Measurements from ENCODE around the gene EPHA8. TPM values are rescaled to one million over a fixed set of nuclear protein-coding genes. Genes with fewer than 3 reads are reported as not detected.

The EPHA8 gene
- total RNA-seq, 1 donor from 2014 or later = not detected

DNA sequence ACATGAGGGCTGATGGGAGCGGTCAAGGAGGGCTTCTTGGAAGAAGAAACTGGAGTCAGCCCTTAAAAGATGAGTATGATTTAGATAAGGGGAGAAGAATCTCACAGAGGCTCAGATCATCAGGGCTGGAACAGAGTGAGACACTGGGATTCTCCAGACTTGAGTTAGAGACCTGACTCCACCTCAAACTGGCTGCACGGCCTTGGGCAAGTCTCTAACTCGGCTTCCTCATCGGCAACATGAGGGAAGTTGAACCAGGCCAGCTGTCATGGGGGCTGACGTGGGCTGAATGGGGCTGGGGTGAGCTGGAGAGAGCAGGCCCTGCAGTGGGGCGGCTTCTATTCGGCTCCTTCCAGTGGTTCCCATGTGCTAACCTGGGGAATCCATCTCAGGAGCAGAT is 82.6 kb downstream of the EPHA8 start:
- H3K27me3 ChIP-seq = peaks cover 9% of the 10 kb centered on the region
- no peaks in the 10 kb centered on the region for H3K9me3 ChIP-seq
- H3K4me3 ChIP-seq = peak overlapping the region; percentile 34
- no peaks in the 10 kb centered on the region for H3K36me3 ChIP-seq
- TF ChIP-seq, protein P1, sequence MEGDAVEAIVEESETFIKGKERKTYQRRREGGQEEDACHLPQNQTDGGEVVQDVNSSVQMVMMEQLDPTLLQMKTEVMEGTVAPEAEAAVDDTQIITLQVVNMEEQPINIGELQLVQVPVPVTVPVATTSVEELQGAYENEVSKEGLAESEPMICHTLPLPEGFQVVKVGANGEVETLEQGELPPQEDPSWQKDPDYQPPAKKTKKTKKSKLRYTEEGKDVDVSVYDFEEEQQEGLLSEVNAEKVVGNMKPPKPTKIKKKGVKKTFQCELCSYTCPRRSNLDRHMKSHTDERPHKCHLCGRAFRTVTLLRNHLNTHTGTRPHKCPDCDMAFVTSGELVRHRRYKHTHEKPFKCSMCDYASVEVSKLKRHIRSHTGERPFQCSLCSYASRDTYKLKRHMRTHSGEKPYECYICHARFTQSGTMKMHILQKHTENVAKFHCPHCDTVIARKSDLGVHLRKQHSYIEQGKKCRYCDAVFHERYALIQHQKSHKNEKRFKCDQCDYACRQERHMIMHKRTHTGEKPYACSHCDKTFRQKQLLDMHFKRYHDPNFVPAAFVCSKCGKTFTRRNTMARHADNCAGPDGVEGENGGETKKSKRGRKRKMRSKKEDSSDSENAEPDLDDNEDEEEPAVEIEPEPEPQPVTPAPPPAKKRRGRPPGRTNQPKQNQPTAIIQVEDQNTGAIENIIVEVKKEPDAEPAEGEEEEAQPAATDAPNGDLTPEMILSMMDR (IDR thresholded peaks at IDR 0.05) = no peak
- peaks cover 4% of the 10 kb centered on the region for H3K4me1 ChIP-seq
- peak overlapping the region; percentile 63 for H3K27ac ChIP-seq
- peak; percentile 59 for ATAC-seq
- intact Hi-C loops (cut with DNase I) = no loop called here
- DNase-seq = peak; percentile 77

DNA sequence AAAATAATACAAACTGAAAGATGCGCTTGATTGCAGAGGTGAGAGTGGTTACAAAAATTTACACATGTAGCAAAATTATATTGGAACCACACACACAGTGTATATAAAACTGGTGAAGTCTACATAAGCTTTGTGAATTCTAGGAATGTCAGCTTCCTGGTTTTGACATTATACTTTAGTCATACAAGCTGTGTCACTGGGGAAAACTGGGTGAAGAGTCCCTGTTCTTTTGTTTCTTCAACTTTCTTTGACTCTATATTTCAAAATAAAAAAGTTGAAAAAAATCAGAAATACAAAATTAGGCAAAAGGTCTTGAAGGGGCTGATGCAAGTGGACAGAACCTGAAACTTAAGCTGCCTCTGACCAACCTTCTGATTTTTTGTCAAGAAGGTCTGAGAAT is 83.1 kb downstream of the EPHA8 start:
- Histone ChIP-seq H3K4me3 (no peak overlapping the region), H3K9me3 (no peaks in the 10 kb centered on the region), H3K27me3 (peaks cover 9% of the 10 kb centered on the region), H3K27ac (peak overlapping the region; percentile 63), H3K36me3 (no peaks in the 10 kb centered on the region), H3K4me1 (peaks cover 4% of the 10 kb centered on the region)
- intact Hi-C loops (cut with DNase I) = no loop called here
- TF ChIP-seq, protein P1 (IDR thresholded peaks at IDR 0.05) = no peak
- DNase-seq = no peak
- ATAC-seq = no peak

DNA sequence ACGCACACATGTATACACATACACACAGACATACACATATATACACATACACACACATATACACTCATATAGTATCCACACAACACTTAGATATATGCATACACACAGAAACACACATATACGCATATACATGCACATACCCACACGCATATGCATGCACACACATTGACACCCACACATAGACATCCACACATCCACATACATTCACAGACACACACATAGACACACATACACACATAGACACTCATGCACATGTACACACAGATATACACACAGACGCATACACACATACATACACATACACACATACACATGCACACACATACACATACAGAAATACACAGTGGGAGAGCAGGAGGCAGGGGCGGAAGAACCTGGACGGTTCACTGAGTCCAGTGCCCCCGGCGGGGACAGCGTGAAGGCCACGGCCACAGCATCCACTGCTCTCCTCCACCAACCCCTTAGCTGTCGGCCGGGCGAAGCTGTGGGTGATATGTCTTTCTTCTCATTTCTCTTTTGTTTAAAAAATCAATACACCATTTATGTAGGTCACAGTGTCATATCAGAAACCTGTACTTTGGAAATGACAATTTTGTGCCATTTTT is 86.9 kb downstream of the EPHA8 start:
- TF ChIP-seq, protein P1 (IDR thresholded peaks at IDR 0.05) = no peak
- intact Hi-C loops (cut with DNase I) = no loop called here
- DNase-seq (no peak), ATAC-seq (no peak)
- Histone ChIP-seq H3K27me3 (no peaks in the 10 kb centered on the region), H3K36me3 (no peaks in the 10 kb centered on the region), H3K4me3 (no peak overlapping the region), H3K4me1 (no peaks in the 10 kb centered on the region), H3K27ac (no peak overlapping the region), H3K9me3 (no peaks in the 10 kb centered on the region)

DNA sequence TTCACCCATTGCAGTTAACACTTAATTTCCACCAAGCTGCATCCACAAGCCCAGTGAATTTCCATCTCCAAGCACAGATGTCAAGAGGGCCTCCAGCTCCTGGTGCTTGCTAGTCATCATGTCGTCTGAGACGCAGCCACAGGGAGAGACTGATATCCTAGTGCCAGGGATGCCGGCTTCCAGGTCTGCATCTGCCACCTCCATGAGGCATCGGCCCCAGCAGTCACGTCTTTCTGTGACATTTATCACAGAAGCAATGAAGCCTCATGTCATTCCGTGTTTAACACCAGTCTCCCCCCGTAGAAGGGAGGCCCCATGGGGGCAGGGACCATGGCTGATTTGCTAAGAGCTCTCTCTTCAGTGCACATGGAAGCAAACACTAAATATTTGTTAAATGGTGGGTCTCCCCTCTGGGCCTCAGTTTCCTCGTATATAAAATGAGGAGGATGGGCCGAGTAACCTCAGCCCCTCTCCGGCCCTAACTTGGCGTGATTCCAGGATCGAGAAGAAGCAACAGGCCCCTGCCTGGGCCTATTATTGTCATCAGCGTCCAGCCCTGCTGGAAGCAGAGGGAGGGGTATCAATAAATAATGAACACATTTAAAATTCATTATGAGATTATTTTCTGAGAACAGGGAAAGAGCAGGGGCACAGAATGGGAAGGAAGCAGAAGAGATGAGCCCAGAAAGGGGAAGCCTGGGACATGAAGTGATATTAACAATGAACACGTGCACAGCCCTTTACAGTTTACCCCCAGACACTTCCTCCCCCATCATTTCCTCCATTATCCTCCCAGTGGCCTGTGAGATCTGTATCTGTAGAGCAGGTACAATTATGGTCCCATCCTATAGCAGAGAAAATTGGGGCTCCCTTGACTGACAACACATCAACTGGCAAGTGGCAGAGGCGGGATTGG is 88.9 kb downstream of the EPHA8 start:
- TF ChIP-seq, protein P1 (IDR thresholded peaks at IDR 0.05) = no peak

DNA sequence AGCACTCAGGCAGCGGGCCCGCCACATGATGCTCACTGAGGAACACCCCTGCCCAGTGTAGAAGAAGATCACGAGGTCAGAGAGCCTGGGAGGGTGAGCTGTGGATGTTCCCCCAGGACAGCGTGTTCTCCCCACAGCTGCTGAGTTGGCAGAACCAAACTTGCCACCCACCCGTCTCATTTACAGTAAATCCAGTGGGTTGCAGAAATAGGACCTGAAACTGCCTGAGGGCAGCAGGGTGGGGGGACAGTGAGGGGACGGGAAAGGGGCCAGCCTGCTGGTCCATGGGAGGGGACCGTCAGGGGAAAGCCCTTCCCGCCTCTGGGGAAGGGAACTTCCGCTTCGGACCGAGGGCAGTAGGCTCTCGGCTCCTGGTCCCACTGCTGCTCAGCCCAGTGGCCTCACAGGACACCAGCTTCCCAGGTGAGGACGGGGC is 89.6 kb downstream of the EPHA8 start, which contains the start of gene C1QB:
Gene C1QB, plus strand, starts transcription at position 356 of the 436 bp plus-strand sequence. CDS start 6,227 bp downstream, outside the sequence.
- ATAC-seq (peak; percentile 90), DNase-seq (peak; percentile 84)
- intact Hi-C loops (cut with DNase I) = no loop called here
- Histone ChIP-seq H3K27me3 (no peaks in the 10 kb centered on the region), H3K4me1 (no peaks in the 10 kb centered on the region), H3K27ac (peak within 1 kb of the TSS; percentile 58), H3K9me3 (no peaks in the 10 kb centered on the region), H3K4me3 (peak within 1 kb of the TSS; percentile 44), H3K36me3 (no peaks in the 10 kb centered on the region)
- TF ChIP-seq, protein P1 (IDR thresholded peaks at IDR 0.05) = no peak

More for the DNA sequence above, 88.9 kb downstream of the EPHA8 start:
- Histone ChIP-seq H3K4me1 (no peaks in the 10 kb centered on the region), H3K27me3 (no peaks in the 10 kb centered on the region), H3K27ac (peak overlapping the region; percentile 6), H3K36me3 (no peaks in the 10 kb centered on the region), H3K9me3 (no peaks in the 10 kb centered on the region), H3K4me3 (no peak overlapping the region)
- no peak for DNase-seq
- peak; percentile 64 for ATAC-seq
- intact Hi-C loops (cut with DNase I) = no loop called here

Small RNA genes within 50 kb of the gene (microRNA-seq; reads per million reads assigned to microRNA genes)
- gene MIR6127 (ENCODE audit: borderline microRNAs expressed) = not detected

Other genes with a start within 250 kb of the EPHA8 start
- 24.9 TPM for gene ZBTB40, start 111.6 kb upstream of the EPHA8 start, total RNA-seq
- gene C1QA, start 73.1 kb downstream of the EPHA8 start, total RNA-seq = 521 TPM
- 353 TPM for gene C1QC, start 80.1 kb downstream of the EPHA8 start, total RNA-seq
- gene C1QB, start 89.7 kb downstream of the EPHA8 start, total RNA-seq = 707 TPM
- 6.0 TPM for gene EPHB2, start 147.3 kb downstream of the EPHA8 start, total RNA-seq

All from upper lobe of right lung (tissue), 1 donor.